Measurements from ENCODE around the gene RPF1. TPM values are rescaled to one million over a fixed set of nuclear protein-coding genes. Genes with fewer than 3 reads are reported as not detected.

Gene RPF1
- total and polyA plus RNA-seq, 2 of the 4 experiments (the other 2 are of a cell fraction): 28.4 to 30.3 TPM

GRCh38 chr1:84481317-84481716, 2.3 kb downstream of the RPF1 start:
- no peak overlapping the region for H2AFZ ChIP-seq (replicated peaks; ENCODE audit: low read length, poor library complexity)
- H3K79me1 ChIP-seq (ENCODE audit: low read depth in 1 of 2, low read length in 2 of 2): peaks cover 4 to 48% of the 10 kb centered on the region in 2 experiments; a peak in 3 of 4 replicates
- DNase-seq (no peak), ATAC-seq (ENCODE audit: low read depth) (no peak)
- H3K9me1 ChIP-seq (ENCODE audit: insufficient read depth, low read length): peaks cover 4% of the 10 kb centered on the region; the same call in 1 of the 2 replicates
- peaks cover 11% of the 10 kb centered on the region for H3K36me3 ChIP-seq (ENCODE audit: control insufficient read depth, insufficient read depth, low read length)
- H3K18ac ChIP-seq (ENCODE audit: low read depth, low read length): no peak overlapping the region
- H2AK9ac ChIP-seq (replicated peaks; ENCODE audit: low read depth, low read length, poor library complexity): peak overlapping the region; percentile 26
- CTCF ChIA-PET: interaction anchor here (0.6 kb wide), 1 partner anchor 12 kb away, joined by 5 read pairs; no protein-coding TSS in a partner anchor
- no peak overlapping the region for H2BK15ac ChIP-seq (ENCODE audit: low read depth, low read length)
- 0 out of 2 replicates have a peak overlapping the region, but pooled peaks have one; percentile 6 for H4K91ac ChIP-seq (ENCODE audit: insufficient read depth, low read depth, low read length)
- H3K4me1 ChIP-seq (ENCODE audit: control insufficient read depth, insufficient read depth, low read length): peaks cover 3% of the 10 kb centered on the region
- H2BK20ac ChIP-seq (ENCODE audit: low read depth, low read length): peak overlapping the region; percentile 75
- peak overlapping the region; percentile 82 for H3K4ac ChIP-seq (ENCODE audit: low read depth, low read length)
- no peak overlapping the region for H3K9ac ChIP-seq (ENCODE audit: low read depth, low read length)
- no TSS peak for BruUV-seq (replicated peaks)
- H3K27me3 ChIP-seq (ENCODE audit: control insufficient read depth, insufficient read depth, low read length): no peaks in the 10 kb centered on the region
- H3K9me3 ChIP-seq (ENCODE audit: control insufficient read depth, insufficient read depth, low read length): no peaks in the 10 kb centered on the region
- POLR2A ChIA-PET (ENCODE audit: unreplicated experiment): no interaction called here
- peak overlapping the region; percentile 81; the same call in 1 of the 2 replicates for H3K23ac ChIP-seq (ENCODE audit: low read depth, low read length)
- dilution Hi-C loops (cut with HindIII; ENCODE audit: low sequenced_read_pairs, unreplicated experiment) (no loop called here), in situ Hi-C loops (cut with MboI; ENCODE audit: low sequenced_read_pairs) (no loop called here), intact Hi-C loops (cut with micrococcal nuclease) (no loop called here)
- H3K27ac ChIP-seq (ENCODE audit: insufficient read depth, low read length): peak overlapping the region; percentile 1; the same call in 1 of the 2 replicates
- H4K8ac ChIP-seq (ENCODE audit: low read depth in 2 of 2, low read length in 2 of 2): peak overlapping the region in 1 of 2 experiments; percentile 71; a peak in 2 of 4 replicates
- peak overlapping the region; percentile 86; the same call in 1 of the 2 replicates for H2AK5ac ChIP-seq (ENCODE audit: low read depth, low read length)
- 0 out of 2 replicates have a peak overlapping the region, but pooled peaks have one; percentile 62 for H3K14ac ChIP-seq (replicated peaks; ENCODE audit: low read depth, low read length)
- no peak for TF ChIP-seq MXI1 (IDR thresholded peaks at IDR 0.05; ENCODE audit: borderline replicate concordance, low read depth, low read length)
- no peak for TF ChIP-seq CHD1 (IDR thresholded peaks at IDR 0.05; ENCODE audit: low read depth, low read length)
- no peak for TF ChIP-seq RCOR1 (IDR thresholded peaks at IDR 0.05; ENCODE audit: insufficient replicate concordance, low read length)
- no peak for TF ChIP-seq RAD21 (IDR thresholded peaks at IDR 0.05; ENCODE audit: low read length)
- no peak for TF ChIP-seq SMC3 (IDR thresholded peaks at IDR 0.05; ENCODE audit: low read depth, low read length)
- no peak for TF ChIP-seq CEBPB (IDR thresholded peaks at IDR 0.05; ENCODE audit: low read depth, low read length)
- no peak overlapping the region for H3K4me3 ChIP-seq (ENCODE audit: insufficient read depth, low read depth, low read length)
- H2BK5ac ChIP-seq (ENCODE audit: low read depth, low read length, poor library complexity, severe bottlenecking): peak overlapping the region; percentile 81
- H3K4me2 ChIP-seq (ENCODE audit: low read depth, low read length): peak overlapping the region; percentile 30
- 0 out of 2 replicates have a peak overlapping the region, but pooled peaks have one; percentile 4 for H4K5ac ChIP-seq (ENCODE audit: low read depth, low read length)
- WGBS, 2 experiments (ENCODE audit: extremely low coverage in 2 of 2, insufficient read length in 1 of 2): no CpG with 5 or more reads among the region's 2 CpGs
- H3K56ac ChIP-seq (ENCODE audit: extremely low read depth, insufficient read depth, low read length): no peak overlapping the region
- H2BK120ac ChIP-seq (ENCODE audit: low read depth, low read length): peak overlapping the region; percentile 84
- peaks cover 4% of the 10 kb centered on the region for H4K20me1 ChIP-seq (ENCODE audit: insufficient read depth, low read length)

Measured in IMR-90 (cell line).